ENCODE results near the gene EEFSEC. TPM values are rescaled to one million over a fixed set of nuclear protein-coding genes. Genes with fewer than 3 reads are reported as not detected.

Gene EEFSEC
- total and polyA plus RNA-seq, 2 of the 8 experiments (the other 6 are each of a cell fraction or from before 2014, with no cell fraction given): 13.1 to 19.8 TPM

GRCh38 chr3:128430301-128430700 lies 277.0 kb downstream of the EEFSEC start:
- Histone ChIP-seq H3K79me2 (ENCODE audit: control insufficient read depth in 1 of 2, insufficient read depth in 2 of 2, low read length in 2 of 2) (no peaks in the 10 kb centered on the region), H2AFZ (ENCODE audit: low read length) (no peak overlapping the region), H2BK120ac (replicated peaks; ENCODE audit: low read depth, low read length) (no peak overlapping the region), H3K4me3 (ENCODE audit: extremely low read depth in 1 of 4, insufficient read depth in 2 of 4, low read depth in 3 of 4, low read length in 4 of 4) (no peak overlapping the region), H3K4ac (replicated peaks; ENCODE audit: insufficient read length, low read depth, low read length) (peak overlapping the region; percentile 44), H3K9me3 (ENCODE audit: insufficient read depth in 2 of 2, low read depth in 1 of 2, low read length in 1 of 2) (no peaks in the 10 kb centered on the region), H2BK5ac (ENCODE audit: low read depth, low read length) (no peak overlapping the region; the same call in 1 of the 2 replicates), H4K5ac (ENCODE audit: insufficient read length, low read depth, low read length) (no peak overlapping the region), H3K36me3 (ENCODE audit: control insufficient read depth in 2 of 4, insufficient read depth in 4 of 4, low read length in 3 of 4) (no peaks in the 10 kb centered on the region), H3K79me1 (ENCODE audit: low read depth, low read length) (no peaks in the 10 kb centered on the region), H3K27me3 (replicated peaks in 1 of 4; ENCODE audit: control insufficient read depth in 3 of 4, extremely low read depth in 1 of 4, insufficient read depth in 3 of 4, low read length in 3 of 4) (peaks cover 12 to 75% (median 68%) of the 10 kb centered on the region in 4 experiments), H3K56ac (replicated peaks; ENCODE audit: insufficient read length, low read depth, low read length) (no peak overlapping the region), H2AK5ac (ENCODE audit: low read depth, low read length) (peak overlapping the region; percentile 88; the same call in 1 of the 2 replicates), H2BK12ac (ENCODE audit: low read depth, low read length) (peak overlapping the region; percentile 92; the same call in 1 of the 2 replicates), H3K14ac (ENCODE audit: insufficient read length) (no peak overlapping the region), H2BK20ac (ENCODE audit: low read length) (0 out of 2 replicates have a peak overlapping the region, but pooled peaks have one; percentile 48), H3K23me2 (ENCODE audit: low read depth, low read length) (peaks cover 9% of the 10 kb centered on the region; the same call in 1 of the 2 replicates), H4K20me1 (replicated peaks in 1 of 2; ENCODE audit: control insufficient read depth in 1 of 2, insufficient read depth in 2 of 2, low read length in 2 of 2) (peaks cover 6 to 11% of the 10 kb centered on the region in 2 experiments), H4K8ac (ENCODE audit: extremely low read depth, insufficient read depth, low read length) (no peak overlapping the region), H3K4me1 (replicated peaks in 1 of 4; ENCODE audit: control insufficient read depth in 3 of 4, insufficient read depth in 4 of 4, low read length in 3 of 4) (peaks cover 6 to 46% (median 37%) of the 10 kb centered on the region in 4 experiments), H3K23ac (ENCODE audit: insufficient read length) (no peak overlapping the region), H4K91ac (replicated peaks; ENCODE audit: insufficient read length, low read length) (peak overlapping the region; percentile 72), H2BK15ac (ENCODE audit: low read length) (0 out of 2 replicates have a peak overlapping the region, but pooled peaks have one; percentile 55), H3K4me2 (ENCODE audit: insufficient read depth in 1 of 2, low read depth in 2 of 2, low read length in 2 of 2) (no peak overlapping the region), H3K27ac (ENCODE audit: low read depth, low read length) (no peak overlapping the region), H3K18ac (ENCODE audit: extremely low read depth, low read length) (peak overlapping the region; percentile 15; the same call in 1 of the 2 replicates), H3K9ac (replicated peaks in 1 of 4; ENCODE audit: extremely low read depth in 1 of 4, low read depth in 3 of 4, low read length in 3 of 4) (no peak overlapping the region)
- ChIA-PET CTCF (ENCODE audit: partially characterized antibody) (interaction anchor here (1.1 to 11.0 kb wide), 8 partner anchors 8 to 255 kb away, joined by 3 to 144 read pairs (median 5); partner anchors contain the start of gene GATA2), POLR2A (ENCODE audit: partially characterized antibody) (interaction anchor here (1.2 kb wide), 1 partner anchor 53 kb away, joined by 3 read pairs; no protein-coding TSS in a partner anchor)
- no peak for DNase-seq (ENCODE audit: low read depth in 1 of 2, low spot score in 2 of 2)
- WGBS, 2 experiments (ENCODE audit: extremely low coverage in 1 of 2, insufficient coverage in 1 of 2, insufficient read length in 1 of 2, insufficient replicate concordance in 2 of 2, low coverage in 1 of 2, low lambda C conversion rate in 2 of 2, missing lambda C conversion rate in 1 of 2): 73% methylated on average over 10 of the region's 10 CpGs; no CpG with 5 or more reads in 1 of the 2 experiments
- no peak for FAIRE-seq
- peak; percentile 30; the same call in 1 of the 2 replicates for TF ChIP-seq SUZ12 (IDR thresholded peaks at IDR 0.05; ENCODE audit: low read length)
- TF ChIP-seq, protein P1, sequence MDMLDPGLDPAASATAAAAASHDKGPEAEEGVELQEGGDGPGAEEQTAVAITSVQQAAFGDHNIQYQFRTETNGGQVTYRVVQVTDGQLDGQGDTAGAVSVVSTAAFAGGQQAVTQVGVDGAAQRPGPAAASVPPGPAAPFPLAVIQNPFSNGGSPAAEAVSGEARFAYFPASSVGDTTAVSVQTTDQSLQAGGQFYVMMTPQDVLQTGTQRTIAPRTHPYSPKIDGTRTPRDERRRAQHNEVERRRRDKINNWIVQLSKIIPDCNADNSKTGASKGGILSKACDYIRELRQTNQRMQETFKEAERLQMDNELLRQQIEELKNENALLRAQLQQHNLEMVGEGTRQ (IDR thresholded peaks at IDR 0.05; ENCODE audit: low read length): no peak
